Panc1 (cell line): ENCODE results near the gene CBX8. TPM values are rescaled to one million over a fixed set of nuclear protein-coding genes. Genes with fewer than 3 reads are reported as not detected.

Experiments
- ATAC-seq: fragments of 200-7000 bp; cut with Tn5 transposase; 2 replicates; pipeline ENCODE4 v1.9.1; 2020; ENCODE audit warnings: mild to moderate bottlenecking, moderate library complexity
- BruUV-seq: library from RNA; stranded (reverse); fragments of 400-500 nt; replicated peaks from 2 replicates; lab custom pipeline; 2021; lab: Mats Ljungman, UMichigan
- CTCF ChIA-PET: fragments of 300-600 bp; sonication (Branson Sonifier 250); formaldehyde crosslinking; loops from one replicate; lab custom pipeline; 2022; ENCODE audit warnings: antibody characterized with exemption; lab: Charles Lee
- POLR2A ChIA-PET: fragments of 300-600 bp; sonication (Branson Sonifier 250); formaldehyde crosslinking; loops from one replicate; lab custom pipeline; 2022; ENCODE audit warnings: antibody characterized with exemption; lab: Charles Lee
- DNase-seq: peaks from one replicate; pipeline ENCODE4 v3.0.0-alpha.2; 2010; ENCODE audit warnings: low read depth, low spot score
- H3K27ac ChIP-seq: 2 replicates; pipeline ENCODE4 v1.5.1; 2011; ENCODE audit warnings: mild to moderate bottlenecking, low read length, inconsistent platforms
- H3K27me3 ChIP-seq: fragments of 200-500 bp; sonication (Bioruptor generic); 2 replicates; pipeline ENCODE4 v1.6.0; 2014; ENCODE audit warnings: low read length, inconsistent platforms; ENCODE audit not compliant: control insufficient read depth, insufficient read depth
- H3K36me3 ChIP-seq: fragments of 200-500 bp; sonication (Bioruptor generic); 2 replicates; pipeline ENCODE4 v1.5.1; 2014; ENCODE audit warnings: inconsistent platforms, mild to moderate bottlenecking, low read length, moderate library complexity; ENCODE audit not compliant: control insufficient read depth, insufficient read depth
- H3K4me1 ChIP-seq: 2 replicates; pipeline ENCODE4 v1.5.1; 2011; ENCODE audit warnings: inconsistent platforms, mild to moderate bottlenecking, low read length, moderate library complexity; ENCODE audit not compliant: control insufficient read depth, insufficient read depth
- H3K4me3 ChIP-seq, 2 experiments: 2 replicates each; pipeline ENCODE4 v1.5.1; 2011 to 2012; ENCODE audit warnings: low read depth in 2 of 2, low read length in 2 of 2, mild to moderate bottlenecking in 2 of 2, inconsistent platforms in 1 of 2, moderate library complexity in 1 of 2
- H3K9me3 ChIP-seq: fragments of 200-500 bp; sonication (Bioruptor generic); 2 replicates; pipeline ENCODE4 v1.5.1; 2014; ENCODE audit warnings: low read depth, mild to moderate bottlenecking, inconsistent platforms, low read length, moderate library complexity; ENCODE audit not compliant: control insufficient read depth, insufficient read depth
- POLR2AphosphoS5 ChIP-seq: IDR thresholded peaks from 2 replicates; pipeline ENCODE4 v1.6.1; 2012; ENCODE audit warnings: mild to moderate bottlenecking, low read depth, low read length, moderate library complexity
- SIN3A ChIP-seq: IDR thresholded peaks from 2 replicates; pipeline ENCODE4 v1.6.1; 2012; ENCODE audit warnings: low read depth, mild to moderate bottlenecking, low read length, moderate library complexity, borderline replicate concordance; ENCODE audit not compliant: insufficient read depth
- TCF7L2 ChIP-seq: IDR thresholded peaks from 2 replicates; pipeline ENCODE4 v1.6.1; 2011; ENCODE audit warnings: mild to moderate bottlenecking, low read depth, low read length, inconsistent platforms
- in situ Hi-C: cut with HindIII; loops from 2 replicates; pipeline ENCODE4 v1.10.0; 2016; ENCODE audit warnings: low sequenced_read_pairs, low pct_unique_long_range_greater_than_20kb
- intact Hi-C: fragments of 100-400 bp; cut with micrococcal nuclease; formaldehyde crosslinking; loops from one replicate; pipeline ENCODE4 v1.10.0; 2022; ENCODE audit not compliant: unreplicated experiment
- total RNA-seq: library from RNA; stranded (reverse); gene quantifications from one replicate; pipeline ENCODE4 v1.2.1, GENCODE V29; 2021; ENCODE audit not compliant: unreplicated experiment
- TF ChIP-seq, protein P1 (sequence below), 2 experiments: IDR thresholded peaks; 2 replicates each; pipeline ENCODE4 v1.6.1; 2011 to 2012; ENCODE audit warnings: low read depth in 2 of 2, control low read depth in 1 of 2, low read length in 1 of 2, mild to moderate bottlenecking in 1 of 2, moderate library complexity in 1 of 2; ENCODE audit not compliant: insufficient read depth in 1 of 2
- TF ChIP-seq, protein P2 (sequence below): fragments of 450-650 bp; IDR thresholded peaks from 2 replicates; pipeline ENCODE4 v1.5.1; 2017; ENCODE audit warnings: mild to moderate bottlenecking

The CBX8 gene
- total RNA-seq, 1 experiment from 2014 or later: 15.3 TPM

DNA sequence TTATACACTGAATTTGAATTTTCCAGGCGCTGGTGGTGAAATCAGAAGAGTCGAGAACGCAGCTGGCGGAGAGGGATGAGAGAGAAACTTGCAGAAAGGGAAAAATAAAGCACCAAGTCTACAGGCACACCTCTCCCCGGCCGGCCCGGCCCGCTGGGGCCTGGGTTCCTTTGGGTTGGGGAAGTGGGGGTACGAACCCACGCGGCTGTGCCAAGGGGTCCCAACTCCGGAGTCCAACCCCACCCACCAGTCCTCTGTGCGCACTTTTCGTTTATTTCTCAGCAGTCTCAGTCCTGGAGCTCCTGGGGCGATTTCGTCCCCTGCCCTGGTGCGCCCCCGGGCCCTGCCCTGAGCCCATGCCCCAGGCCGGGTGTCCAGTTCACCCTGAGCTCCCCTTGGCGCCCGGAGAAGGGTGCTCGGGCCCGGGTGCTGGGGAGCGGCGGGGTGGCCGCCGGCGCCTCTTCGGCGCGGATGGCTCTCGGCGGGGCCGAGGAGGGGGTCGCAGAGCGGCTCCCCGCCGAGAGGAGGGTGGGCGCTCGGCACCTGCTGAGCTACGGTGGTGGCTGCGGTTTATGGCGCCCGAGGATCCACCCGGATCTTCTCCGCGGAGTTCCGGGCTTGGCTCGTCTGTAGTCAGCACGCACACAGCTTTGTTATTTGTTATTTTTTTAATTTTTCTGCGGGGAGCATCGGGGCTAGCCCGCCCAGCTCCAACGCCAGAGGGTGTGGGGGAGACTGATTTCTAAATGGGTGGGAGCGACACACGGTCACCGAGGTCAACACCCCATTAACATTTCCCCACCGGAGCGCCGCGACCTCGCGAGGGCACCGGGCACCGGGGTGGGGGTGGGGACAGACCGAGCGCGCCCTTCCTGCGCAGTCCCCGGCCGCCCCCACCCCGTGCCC lies 15.7 kb upstream of the CBX8 start:
- no peak for TF ChIP-seq TCF7L2
- TF ChIP-seq POLR2AphosphoS5: no peak
- TF ChIP-seq, protein P1, sequence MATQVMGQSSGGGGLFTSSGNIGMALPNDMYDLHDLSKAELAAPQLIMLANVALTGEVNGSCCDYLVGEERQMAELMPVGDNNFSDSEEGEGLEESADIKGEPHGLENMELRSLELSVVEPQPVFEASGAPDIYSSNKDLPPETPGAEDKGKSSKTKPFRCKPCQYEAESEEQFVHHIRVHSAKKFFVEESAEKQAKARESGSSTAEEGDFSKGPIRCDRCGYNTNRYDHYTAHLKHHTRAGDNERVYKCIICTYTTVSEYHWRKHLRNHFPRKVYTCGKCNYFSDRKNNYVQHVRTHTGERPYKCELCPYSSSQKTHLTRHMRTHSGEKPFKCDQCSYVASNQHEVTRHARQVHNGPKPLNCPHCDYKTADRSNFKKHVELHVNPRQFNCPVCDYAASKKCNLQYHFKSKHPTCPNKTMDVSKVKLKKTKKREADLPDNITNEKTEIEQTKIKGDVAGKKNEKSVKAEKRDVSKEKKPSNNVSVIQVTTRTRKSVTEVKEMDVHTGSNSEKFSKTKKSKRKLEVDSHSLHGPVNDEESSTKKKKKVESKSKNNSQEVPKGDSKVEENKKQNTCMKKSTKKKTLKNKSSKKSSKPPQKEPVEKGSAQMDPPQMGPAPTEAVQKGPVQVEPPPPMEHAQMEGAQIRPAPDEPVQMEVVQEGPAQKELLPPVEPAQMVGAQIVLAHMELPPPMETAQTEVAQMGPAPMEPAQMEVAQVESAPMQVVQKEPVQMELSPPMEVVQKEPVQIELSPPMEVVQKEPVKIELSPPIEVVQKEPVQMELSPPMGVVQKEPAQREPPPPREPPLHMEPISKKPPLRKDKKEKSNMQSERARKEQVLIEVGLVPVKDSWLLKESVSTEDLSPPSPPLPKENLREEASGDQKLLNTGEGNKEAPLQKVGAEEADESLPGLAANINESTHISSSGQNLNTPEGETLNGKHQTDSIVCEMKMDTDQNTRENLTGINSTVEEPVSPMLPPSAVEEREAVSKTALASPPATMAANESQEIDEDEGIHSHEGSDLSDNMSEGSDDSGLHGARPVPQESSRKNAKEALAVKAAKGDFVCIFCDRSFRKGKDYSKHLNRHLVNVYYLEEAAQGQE (IDR thresholded peaks at IDR 0.05; ENCODE audit: insufficient read depth in 1 of 2, low read depth in 2 of 2, low read length in 1 of 2): no peak
- TF ChIP-seq, protein P2, sequence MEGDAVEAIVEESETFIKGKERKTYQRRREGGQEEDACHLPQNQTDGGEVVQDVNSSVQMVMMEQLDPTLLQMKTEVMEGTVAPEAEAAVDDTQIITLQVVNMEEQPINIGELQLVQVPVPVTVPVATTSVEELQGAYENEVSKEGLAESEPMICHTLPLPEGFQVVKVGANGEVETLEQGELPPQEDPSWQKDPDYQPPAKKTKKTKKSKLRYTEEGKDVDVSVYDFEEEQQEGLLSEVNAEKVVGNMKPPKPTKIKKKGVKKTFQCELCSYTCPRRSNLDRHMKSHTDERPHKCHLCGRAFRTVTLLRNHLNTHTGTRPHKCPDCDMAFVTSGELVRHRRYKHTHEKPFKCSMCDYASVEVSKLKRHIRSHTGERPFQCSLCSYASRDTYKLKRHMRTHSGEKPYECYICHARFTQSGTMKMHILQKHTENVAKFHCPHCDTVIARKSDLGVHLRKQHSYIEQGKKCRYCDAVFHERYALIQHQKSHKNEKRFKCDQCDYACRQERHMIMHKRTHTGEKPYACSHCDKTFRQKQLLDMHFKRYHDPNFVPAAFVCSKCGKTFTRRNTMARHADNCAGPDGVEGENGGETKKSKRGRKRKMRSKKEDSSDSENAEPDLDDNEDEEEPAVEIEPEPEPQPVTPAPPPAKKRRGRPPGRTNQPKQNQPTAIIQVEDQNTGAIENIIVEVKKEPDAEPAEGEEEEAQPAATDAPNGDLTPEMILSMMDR: no peak
- no peaks in the 10 kb centered on the region for H3K9me3 ChIP-seq
- H3K4me3 ChIP-seq: peak overlapping the region; percentile 43 to 46
- intact Hi-C loops: no loop called here
- H3K36me3 ChIP-seq: no peaks in the 10 kb centered on the region
- no peak for DNase-seq
- H3K27ac ChIP-seq: peak overlapping the region; percentile 78
- ChIA-PET CTCF (interaction anchor here (1.0 to 3.3 kb wide), 3 partner anchors 19 to 179 kb away, joined by 4 to 21 read pairs (median 6); no protein-coding TSS in a partner anchor), POLR2A (interaction anchor here (0.8 kb wide), 1 partner anchor 19 kb away, joined by 3 read pairs; no protein-coding TSS in a partner anchor)
- peak; percentile 2; the same call in 1 of the 2 replicates for ATAC-seq
- H3K27me3 ChIP-seq: no peaks in the 10 kb centered on the region
- in situ Hi-C loops: no loop called here
- H3K4me1 ChIP-seq: peaks cover 28% of the 10 kb centered on the region
- BruUV-seq: no TSS peak

DNA sequence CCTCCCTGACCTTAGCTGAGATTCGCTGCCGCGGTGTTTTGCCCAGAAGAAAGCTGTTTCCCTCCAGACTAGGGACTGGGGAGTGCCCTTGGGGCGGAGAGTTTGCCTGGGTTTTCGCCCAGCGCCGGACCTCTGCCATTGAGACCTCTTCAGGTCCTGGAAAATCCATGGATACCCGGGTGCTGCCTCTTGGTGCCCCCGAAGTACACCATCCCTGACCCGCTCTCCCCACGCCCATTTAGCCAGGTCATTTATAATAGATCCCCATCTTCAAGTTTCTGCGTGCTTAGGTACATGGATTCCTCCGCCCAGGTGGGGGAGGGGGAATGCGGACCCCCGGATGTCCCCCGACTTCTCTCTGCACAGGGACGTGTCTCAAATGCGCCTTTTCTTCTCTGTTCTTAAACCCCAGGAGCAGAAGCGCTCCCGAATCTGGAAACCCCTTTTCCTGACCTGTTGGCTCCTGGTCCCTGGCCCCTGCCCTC lies 15.0 kb upstream of the CBX8 start:
- Histone ChIP-seq H3K4me1 (peaks cover 28% of the 10 kb centered on the region), H3K9me3 (no peaks in the 10 kb centered on the region), H3K27me3 (no peaks in the 10 kb centered on the region), H3K36me3 (no peaks in the 10 kb centered on the region), H3K4me3 (peak overlapping the region; percentile 36 to 46), H3K27ac (peak overlapping the region; percentile 78)
- DNase-seq: no peak
- in situ Hi-C loops (no loop called here), intact Hi-C loops (no loop called here)
- ATAC-seq: no peak
- no TSS peak for BruUV-seq
- TF ChIP-seq POLR2AphosphoS5 (no peak), TCF7L2 (no peak; the same call in 1 of the 2 replicates), SIN3A (no peak)
- TF ChIP-seq, protein P1 (IDR thresholded peaks at IDR 0.05; ENCODE audit: insufficient read depth in 1 of 2, low read depth in 2 of 2, low read length in 1 of 2): no peak
- TF ChIP-seq, protein P2: no peak
- POLR2A ChIA-PET: interaction anchor here (0.5 to 0.8 kb wide), 3 partner anchors 20 to 223 kb away, joined by 3 to 5 read pairs (median 3); partner anchors contain the start of gene CBX4
- CTCF ChIA-PET: interaction anchor here (0.6 to 3.3 kb wide), 5 partner anchors 15 to 179 kb away, joined by 3 to 21 read pairs (median 4); partner anchors contain the start of gene CBX8
